ENCODE data around the gene DCPS.
"Not testable (repeated sequence)": the region's sequence is repeated elsewhere in the genome, so short reads cannot be mapped to it uniquely, and the experiment has no call there.

- TF ChIP-seq, protein P1, sequence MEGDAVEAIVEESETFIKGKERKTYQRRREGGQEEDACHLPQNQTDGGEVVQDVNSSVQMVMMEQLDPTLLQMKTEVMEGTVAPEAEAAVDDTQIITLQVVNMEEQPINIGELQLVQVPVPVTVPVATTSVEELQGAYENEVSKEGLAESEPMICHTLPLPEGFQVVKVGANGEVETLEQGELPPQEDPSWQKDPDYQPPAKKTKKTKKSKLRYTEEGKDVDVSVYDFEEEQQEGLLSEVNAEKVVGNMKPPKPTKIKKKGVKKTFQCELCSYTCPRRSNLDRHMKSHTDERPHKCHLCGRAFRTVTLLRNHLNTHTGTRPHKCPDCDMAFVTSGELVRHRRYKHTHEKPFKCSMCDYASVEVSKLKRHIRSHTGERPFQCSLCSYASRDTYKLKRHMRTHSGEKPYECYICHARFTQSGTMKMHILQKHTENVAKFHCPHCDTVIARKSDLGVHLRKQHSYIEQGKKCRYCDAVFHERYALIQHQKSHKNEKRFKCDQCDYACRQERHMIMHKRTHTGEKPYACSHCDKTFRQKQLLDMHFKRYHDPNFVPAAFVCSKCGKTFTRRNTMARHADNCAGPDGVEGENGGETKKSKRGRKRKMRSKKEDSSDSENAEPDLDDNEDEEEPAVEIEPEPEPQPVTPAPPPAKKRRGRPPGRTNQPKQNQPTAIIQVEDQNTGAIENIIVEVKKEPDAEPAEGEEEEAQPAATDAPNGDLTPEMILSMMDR (IDR thresholded peaks at IDR 0.05; ENCODE audit: insufficient read depth, low read depth, low read length): not testable (repeated sequence)
- not testable (repeated sequence) for TF ChIP-seq EZH2 (IDR thresholded peaks at IDR 0.05; ENCODE audit: insufficient read depth, low read length)
Measured at GRCh38 chr11:126308771-126309170, 4.9 kb downstream of the DCPS start.

All from astrocyte (in vitro differentiated cells and primary cell).